ENCODE measurements around the gene TJAP1. TPM values are rescaled to one million over a fixed set of nuclear protein-coding genes. Genes with fewer than 3 reads are reported as not detected.
A peak's percentile ranks its signal among the peaks of the same experiment; 100 is the strongest.

TJAP1 gene, protein sequence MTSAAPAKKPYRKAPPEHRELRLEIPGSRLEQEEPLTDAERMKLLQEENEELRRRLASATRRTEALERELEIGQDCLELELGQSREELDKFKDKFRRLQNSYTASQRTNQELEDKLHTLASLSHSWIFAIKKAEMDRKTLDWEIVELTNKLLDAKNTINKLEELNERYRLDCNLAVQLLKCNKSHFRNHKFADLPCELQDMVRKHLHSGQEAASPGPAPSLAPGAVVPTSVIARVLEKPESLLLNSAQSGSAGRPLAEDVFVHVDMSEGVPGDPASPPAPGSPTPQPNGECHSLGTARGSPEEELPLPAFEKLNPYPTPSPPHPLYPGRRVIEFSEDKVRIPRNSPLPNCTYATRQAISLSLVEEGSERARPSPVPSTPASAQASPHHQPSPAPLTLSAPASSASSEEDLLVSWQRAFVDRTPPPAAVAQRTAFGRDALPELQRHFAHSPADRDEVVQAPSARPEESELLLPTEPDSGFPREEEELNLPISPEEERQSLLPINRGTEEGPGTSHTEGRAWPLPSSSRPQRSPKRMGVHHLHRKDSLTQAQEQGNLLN
- total RNA-seq (2014; rRNA removed; shearing (Covaris generic)), result 12.4 and 18.2 TPM in 2 replicates
- 30.2 and 45.6 TPM in 2 replicates for polyA plus RNA-seq (2015; cell fraction: cytosol; rRNA removed)
- polyA plus RNA-seq (2015; cell fraction: nucleus; rRNA removed), result 82.9 and 95.0 TPM in 2 replicates

GRCh38 chr6:43477235-43478007, at the start of gene TJAP1:
TSS of gene TJAP1 (plus strand) at chr6:43477570. CDS start at chr6:43499002, 21,432 bp downstream.
- DNase-seq (ENCODE audit: low read depth, low spot score), result peak; percentile 87
- in situ Hi-C loops (cut with HindIII; ENCODE audit: low pct_unique_long_range_greater_than_20kb, low sequenced_read_pairs), result no loop called here

DNA sequence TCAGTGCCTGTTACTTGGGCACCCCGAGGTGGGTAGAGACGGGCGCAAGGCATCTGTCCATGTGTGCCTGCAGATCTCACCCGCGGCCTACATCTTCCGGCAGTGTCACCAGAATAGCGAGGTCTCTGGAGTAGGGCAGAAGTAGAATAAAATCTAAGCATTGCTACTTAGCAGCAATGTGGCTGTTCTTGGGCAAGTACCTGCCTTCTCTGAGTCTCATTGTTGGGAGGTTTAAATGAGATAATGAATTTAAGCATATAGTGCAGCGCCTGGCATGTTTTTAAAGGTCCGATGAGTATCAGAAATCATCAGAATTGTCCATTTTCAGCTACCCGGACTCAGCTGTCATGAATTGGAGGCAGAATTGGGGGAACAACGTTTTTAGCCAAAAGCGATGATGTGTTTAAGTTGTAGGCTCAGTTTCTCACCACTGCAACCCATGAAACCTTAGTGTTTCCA, 49.2 kb upstream of the TJAP1 start:
- in situ Hi-C loops (cut with HindIII; ENCODE audit: low pct_unique_long_range_greater_than_20kb, low sequenced_read_pairs), result no loop called here
- no peak for DNase-seq (ENCODE audit: low read depth, low spot score)

GRCh38 chr6:43428874-43429273, 48.5 kb upstream of the TJAP1 start:
- in situ Hi-C loops (cut with HindIII; ENCODE audit: low pct_unique_long_range_greater_than_20kb, low sequenced_read_pairs), result no loop called here

DNA sequence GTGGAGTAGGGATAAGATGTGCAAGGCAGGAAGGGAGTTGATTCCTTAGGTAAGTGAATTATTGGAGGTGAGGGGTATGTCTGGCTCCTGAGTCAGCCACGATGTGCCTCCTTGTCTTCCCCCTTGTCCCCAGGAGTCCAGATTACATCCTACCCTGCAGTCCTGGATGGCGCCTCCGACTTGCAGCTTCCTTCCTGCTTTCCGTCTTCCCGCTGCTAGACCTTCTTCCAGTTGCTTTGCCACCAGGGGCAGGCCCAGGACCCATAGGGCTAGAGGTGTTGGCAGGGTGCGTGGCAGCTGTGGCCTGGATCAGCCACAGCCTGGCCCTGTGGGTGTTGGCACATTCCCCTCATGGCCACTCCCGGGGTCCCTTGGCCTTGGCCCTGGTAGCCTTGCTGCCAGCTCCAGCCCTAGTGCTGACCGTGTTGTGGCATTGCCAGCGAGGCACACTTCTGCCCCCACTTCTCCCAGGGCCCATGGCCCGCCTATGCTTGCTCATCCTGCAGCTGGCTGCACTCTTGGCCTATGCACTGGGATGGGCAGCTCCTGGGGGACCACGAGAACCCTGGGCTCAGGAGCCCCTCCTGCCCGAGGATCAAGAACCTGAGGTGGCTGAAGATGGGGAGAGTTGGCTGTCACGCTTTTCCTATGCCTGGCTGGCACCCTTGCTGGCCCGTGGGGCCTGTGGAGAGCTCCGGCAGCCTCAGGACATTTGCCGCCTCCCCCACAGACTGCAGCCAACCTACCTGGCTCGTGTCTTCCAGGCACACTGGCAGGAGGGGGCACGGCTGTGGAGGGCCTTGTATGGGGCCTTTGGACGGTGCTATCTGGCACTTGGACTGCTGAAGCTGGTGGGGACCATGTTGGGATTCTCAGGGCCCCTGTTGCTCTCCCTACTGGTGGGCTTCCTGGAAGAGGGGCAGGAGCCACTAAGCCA, 45.1 kb upstream of the TJAP1 start:
- in situ Hi-C loops (cut with HindIII; ENCODE audit: low pct_unique_long_range_greater_than_20kb, low sequenced_read_pairs), result no loop called here
- DNase-seq (ENCODE audit: low read depth, low spot score), result no peak

More at GRCh38 chr6:43428874-43429273, 48.5 kb upstream of the TJAP1 start:
- peak; percentile 57 for DNase-seq (ENCODE audit: low read depth, low spot score)

DNA sequence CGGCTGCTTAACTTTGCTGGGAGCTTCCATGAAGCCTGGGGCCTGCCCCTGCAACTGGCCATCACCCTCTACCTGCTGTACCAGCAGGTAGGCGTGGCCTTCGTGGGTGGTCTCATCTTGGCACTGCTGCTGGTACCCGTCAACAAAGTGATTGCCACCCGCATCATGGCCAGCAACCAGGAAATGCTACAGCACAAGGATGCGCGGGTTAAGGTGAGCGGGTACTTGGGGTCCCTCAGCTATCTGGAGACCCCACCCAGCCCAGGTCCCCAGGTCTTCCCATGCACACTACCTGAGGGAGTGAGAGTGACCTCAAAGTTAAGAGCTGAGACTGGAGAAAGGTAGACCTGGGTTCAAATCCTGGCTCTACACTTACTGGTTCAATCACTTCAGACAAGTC, 44.2 kb upstream of the TJAP1 start:
- in situ Hi-C loops (cut with HindIII; ENCODE audit: low pct_unique_long_range_greater_than_20kb, low sequenced_read_pairs), result no loop called here
- no peak for DNase-seq (ENCODE audit: low read depth, low spot score)

DNA sequence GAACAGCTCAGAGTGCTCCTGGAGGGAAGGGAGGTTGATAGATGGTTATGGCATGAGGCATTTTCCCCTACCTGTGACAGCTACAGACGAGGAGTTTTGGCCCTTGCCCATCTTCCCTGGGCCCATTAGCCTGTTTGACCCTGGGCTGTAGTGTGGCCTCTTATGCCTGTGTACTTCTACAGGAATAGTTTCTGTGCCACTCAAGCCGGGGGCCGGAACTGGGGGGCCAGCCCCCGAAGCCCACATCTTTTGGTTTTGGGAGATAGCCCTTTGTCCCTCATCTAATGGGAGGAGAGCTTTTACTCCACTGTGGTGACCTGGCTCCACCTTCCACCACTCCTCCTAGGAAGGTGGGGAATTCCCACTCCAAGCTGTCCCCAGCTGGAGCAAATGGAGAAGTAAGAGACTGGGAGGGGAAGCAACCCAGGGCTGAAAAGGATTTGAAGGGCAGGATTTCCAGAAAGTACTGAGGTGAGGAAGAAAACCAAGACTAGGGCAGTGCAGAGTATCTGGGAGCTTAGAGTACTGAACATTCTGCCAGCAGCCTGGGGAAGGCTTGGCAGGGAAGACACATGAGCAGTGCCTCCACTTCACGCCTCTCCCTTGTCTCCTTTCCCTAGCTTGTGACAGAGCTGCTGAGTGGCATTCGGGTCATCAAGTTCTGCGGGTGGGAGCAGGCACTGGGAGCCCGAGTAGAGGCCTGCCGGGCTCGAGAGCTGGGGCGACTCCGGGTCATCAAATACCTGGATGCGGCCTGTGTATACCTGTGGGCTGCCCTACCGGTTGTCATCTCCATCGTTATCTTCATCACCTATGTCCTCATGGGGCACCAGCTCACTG, 43.1 kb upstream of the TJAP1 start:
- no peak for DNase-seq (ENCODE audit: low read depth, low spot score)
- in situ Hi-C loops (cut with HindIII; ENCODE audit: low pct_unique_long_range_greater_than_20kb, low sequenced_read_pairs), result no loop called here

DNA sequence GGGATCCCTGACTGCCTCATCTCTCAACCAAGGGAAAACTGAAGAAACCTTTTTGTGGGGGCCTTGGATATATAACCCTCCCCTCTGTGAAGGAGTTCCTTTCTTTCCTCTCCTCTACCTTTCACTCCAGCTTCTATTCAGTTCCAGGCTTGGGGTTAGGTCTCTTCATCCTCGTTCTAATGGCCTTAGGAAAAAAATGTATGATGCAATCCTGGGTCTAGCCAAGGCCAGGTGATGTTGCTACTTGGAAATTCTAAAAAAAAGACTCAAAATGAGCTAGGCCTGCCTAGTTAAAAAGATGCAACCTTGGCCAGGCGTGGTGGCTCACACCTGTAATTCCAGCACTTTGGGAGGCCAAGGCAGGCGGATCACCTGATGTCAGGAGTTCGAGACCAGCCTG, 42.4 kb upstream of the TJAP1 start:
- DNase-seq (ENCODE audit: low read depth, low spot score), result no peak
- in situ Hi-C loops (cut with HindIII; ENCODE audit: low pct_unique_long_range_greater_than_20kb, low sequenced_read_pairs), result no loop called here

GRCh38 chr6:43435682-43436437, 41.5 kb upstream of the TJAP1 start:
- in situ Hi-C loops (cut with HindIII; ENCODE audit: low pct_unique_long_range_greater_than_20kb, low sequenced_read_pairs), result no loop called here
- no peak for DNase-seq (ENCODE audit: low read depth, low spot score)

DNA sequence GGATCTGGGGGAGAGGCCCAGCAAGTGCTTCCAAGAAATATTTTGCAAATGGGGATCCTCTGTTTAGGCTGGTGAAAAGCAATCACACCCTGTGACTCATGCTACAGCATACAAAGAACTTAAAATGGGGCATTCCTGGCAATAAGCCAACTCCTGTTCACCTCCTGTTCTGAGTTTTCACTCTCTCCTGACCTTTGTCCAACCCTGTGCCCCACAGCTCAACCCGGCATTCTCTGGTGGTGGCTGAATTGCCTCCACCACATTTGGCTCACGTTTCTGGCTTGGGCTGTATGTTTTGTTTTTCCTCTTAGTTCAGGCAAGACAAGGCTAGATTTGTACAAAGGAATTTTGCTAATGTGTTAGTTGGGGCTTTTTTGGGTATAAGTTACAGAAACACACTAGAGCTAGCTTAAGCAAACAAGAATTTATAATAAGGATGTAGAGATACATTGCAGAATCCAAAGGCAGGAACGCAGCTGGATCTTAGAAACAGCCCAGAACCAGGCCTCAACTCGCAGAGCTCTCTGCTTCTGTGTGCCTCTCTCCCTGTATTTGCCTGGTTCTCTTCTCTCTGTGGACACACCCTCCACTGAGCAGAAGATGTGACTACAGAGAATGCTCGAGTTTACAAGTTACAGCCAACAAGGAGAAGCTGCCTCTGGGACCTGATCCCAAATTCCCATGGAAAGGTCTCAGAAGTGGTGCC, 40.6 kb upstream of the TJAP1 start:
- in situ Hi-C loops (cut with HindIII; ENCODE audit: low pct_unique_long_range_greater_than_20kb, low sequenced_read_pairs), result no loop called here
- DNase-seq (ENCODE audit: low read depth, low spot score), result no peak

GRCh38 chr6:43437700-43438099, 39.7 kb upstream of the TJAP1 start:
- DNase-seq (ENCODE audit: low read depth, low spot score), result no peak

GRCh38 chr6:43442935-43443334, 34.4 kb upstream of the TJAP1 start:
- in situ Hi-C loops (cut with HindIII; ENCODE audit: low pct_unique_long_range_greater_than_20kb, low sequenced_read_pairs), result no loop called here
- DNase-seq (ENCODE audit: low read depth, low spot score), result no peak

More at GRCh38 chr6:43437700-43438099, 39.7 kb upstream of the TJAP1 start:
- in situ Hi-C loops (cut with HindIII; ENCODE audit: low pct_unique_long_range_greater_than_20kb, low sequenced_read_pairs), result no loop called here

DNA sequence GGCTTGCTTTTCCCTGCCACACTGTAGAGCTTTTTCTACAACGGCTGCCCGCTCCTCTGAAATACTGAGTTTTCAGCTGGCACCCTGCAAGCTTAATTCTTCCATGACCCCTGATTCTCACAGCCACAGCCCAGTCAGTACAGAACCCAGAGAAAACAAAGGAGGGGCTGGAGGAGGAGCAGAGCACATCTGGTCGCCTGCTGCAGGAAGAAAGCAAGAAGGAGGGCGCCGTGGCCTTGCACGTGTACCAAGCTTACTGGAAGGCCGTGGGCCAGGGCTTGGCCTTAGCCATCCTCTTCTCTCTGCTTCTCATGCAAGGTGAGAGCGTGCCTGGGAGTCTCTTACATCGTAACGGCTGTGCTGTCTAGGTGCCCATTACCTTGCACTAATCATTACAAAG, 33.3 kb upstream of the TJAP1 start:
- DNase-seq (ENCODE audit: low read depth, low spot score), result no peak
- in situ Hi-C loops (cut with HindIII; ENCODE audit: low pct_unique_long_range_greater_than_20kb, low sequenced_read_pairs), result no loop called here

DNA sequence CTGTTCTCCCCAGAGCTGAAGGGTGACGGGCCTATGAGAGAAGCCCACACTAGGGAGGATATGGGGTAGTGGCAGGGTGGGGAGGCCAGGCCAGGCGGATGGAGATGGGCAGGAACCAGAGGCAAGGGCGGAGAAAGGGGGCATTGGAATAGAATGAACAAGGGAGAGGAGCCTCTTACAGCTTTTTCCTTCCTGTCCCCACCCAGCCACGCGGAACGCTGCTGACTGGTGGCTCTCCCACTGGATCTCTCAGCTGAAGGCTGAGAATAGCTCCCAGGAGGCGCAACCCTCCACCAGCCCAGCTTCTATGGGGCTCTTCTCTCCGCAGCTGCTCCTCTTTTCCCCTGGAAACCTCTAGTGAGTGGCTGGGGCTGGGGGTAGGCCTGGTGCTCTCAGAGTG, 32.8 kb upstream of the TJAP1 start:
- no peak for DNase-seq (ENCODE audit: low read depth, low spot score)
- in situ Hi-C loops (cut with HindIII; ENCODE audit: low pct_unique_long_range_greater_than_20kb, low sequenced_read_pairs), result no loop called here

DNA sequence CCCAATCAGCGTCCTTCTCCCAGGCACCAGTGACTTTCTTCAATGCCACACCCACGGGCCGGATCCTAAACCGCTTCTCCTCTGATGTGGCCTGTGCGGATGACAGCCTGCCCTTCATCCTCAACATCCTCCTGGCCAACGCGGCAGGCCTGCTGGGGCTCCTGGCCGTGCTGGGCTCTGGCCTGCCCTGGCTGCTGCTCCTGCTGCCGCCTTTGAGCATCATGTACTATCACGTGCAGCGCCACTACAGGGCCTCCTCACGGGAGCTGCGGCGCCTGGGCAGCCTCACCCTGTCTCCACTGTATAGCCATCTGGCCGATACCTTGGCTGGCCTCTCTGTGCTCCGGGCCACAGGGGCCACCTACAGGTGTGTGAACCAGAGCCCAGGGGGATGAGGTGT, 31.8 kb upstream of the TJAP1 start:
- no peak for DNase-seq (ENCODE audit: low read depth, low spot score)
- in situ Hi-C loops (cut with HindIII; ENCODE audit: low pct_unique_long_range_greater_than_20kb, low sequenced_read_pairs), result no loop called here

GRCh38 chr6:43447604-43448003, 29.8 kb upstream of the TJAP1 start:
- no peak for DNase-seq (ENCODE audit: low read depth, low spot score)
- in situ Hi-C loops (cut with HindIII; ENCODE audit: low pct_unique_long_range_greater_than_20kb, low sequenced_read_pairs), result no loop called here

Measured in SK-MEL-5 (cell line).